Occipital lobe (tissue), 2 donors: ENCODE measurements around the gene GAP43. TPM values are rescaled to one million over a fixed set of nuclear protein-coding genes. Genes with fewer than 3 reads are reported as not detected.

ENCODE experiments used
- DNase-seq: peaks from one replicate; lab custom pipeline; 2025; lab: John Stamatoyannopoulos, UW
- total RNA-seq: library from RNA; depleted of rRNA; stranded (reverse); fragments of >200 nt; gene quantifications from one replicate; pipeline ENCODE4 v1.2.3, GENCODE V29; 2014

The GAP43 gene
- total RNA-seq, 1 donor from 2014 or later, result 148 TPM

DNA sequence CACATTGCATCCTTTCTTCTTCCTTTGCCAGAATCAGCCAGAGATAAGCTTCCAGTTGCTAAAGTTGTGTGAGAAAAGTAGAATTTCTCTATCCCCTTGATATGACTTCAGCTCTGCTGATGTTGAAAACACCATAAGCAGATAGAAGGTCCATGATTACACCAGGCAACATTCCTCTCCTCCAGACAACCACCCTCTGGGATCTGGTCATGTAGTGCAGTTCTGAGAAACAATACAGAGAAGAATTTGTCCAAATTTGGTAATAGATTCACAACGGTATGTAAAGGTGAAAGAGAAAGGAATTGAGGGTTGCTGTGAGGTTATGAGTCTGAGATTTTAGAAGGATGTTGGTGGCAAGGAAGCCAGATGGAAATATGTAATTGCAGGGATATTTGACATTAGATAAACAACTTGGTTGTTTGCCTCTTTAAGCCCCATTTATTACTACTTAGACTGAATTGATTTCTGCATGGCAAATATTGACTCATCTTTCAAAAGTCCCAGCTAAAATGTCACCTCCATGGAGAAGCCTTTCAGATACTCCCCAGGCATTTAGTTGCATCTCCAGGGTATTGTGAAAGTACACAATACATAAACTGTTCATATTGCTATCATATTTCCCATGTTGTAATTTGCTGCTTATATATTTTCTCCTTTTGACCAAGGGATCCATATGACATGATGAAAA lies 134.9 kb downstream of the GAP43 start:
- no peak for DNase-seq

DNA sequence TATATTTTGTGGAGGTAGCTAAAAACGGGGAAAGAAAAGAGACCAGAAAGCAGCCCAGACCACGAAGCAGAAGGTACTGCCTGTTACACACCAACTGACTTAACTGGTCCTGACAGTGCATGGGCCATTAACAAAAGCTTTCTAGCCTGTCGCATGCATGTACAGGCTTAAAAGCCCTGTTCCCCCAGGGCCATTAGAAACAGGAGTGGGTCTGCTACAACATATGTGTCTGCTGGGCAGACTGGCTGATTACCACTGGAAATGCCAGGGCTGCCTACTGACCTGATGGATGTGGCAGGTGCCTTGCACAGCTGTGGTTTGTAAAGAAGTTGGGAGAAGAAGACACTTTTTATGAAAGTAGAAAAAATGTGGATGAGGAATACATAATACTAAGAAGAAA lies 137.4 kb downstream of the GAP43 start:
- DNase-seq, result no peak

DNA sequence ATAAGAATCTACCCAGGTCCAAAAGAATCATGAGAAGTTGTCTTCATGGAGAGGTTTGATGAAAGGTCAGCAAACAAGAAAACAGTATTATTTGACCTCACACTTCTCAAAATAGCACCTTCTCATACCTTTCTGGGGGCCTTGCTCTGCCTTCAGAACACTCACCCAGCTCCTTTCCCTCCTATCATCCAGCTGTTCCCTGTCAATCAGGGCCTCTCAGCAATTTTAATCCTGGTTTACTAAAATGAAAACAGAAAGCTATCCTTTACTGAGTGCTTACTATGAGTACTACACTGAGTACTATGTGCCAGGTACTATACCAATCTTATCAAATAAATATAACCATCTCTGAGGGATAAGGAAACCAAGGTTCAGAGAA lies 138.6 kb downstream of the GAP43 start:
- DNase-seq, result no peak

DNA sequence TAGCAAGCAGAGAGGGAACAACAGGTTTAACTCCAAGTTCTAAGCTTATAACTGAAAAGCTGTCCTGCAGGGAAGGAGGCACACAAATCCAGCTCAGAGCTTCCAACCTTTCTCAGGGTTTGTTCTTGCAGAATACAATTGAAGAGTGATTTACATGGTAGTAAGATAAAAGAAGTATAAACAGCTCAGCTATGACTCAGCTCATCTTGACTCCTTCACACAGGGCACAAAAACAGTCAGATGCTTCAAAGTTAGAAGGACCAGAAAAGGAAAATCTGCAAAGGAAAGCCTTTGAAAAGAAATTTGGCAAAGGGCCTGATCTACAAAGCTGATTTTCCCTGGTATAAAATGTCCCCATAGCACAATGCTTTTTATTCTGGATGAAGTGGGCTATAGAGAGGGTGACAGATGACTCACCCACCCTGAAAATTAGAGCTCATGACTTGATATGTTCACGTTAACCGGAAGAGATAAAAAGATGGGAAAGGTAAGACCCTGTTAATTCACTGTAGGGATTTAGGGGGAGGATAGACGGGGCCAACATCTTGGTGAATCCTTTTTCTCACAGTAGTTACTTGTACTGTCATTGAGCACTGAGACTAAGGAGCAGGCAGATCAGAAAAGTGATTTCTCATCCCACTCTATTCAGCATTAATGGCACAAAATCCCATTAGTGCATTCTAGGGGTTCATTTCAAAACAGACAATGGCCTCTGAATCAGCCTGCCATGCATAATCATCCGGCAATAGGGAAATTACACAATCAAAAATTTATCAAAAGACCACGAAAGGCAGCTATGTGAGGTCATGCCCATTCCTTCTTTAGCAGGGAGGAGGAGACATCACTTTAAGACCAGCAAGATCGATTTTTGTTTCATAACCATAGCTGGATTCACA lies 143.5 kb downstream of the GAP43 start:
- DNase-seq, result no peak

DNA sequence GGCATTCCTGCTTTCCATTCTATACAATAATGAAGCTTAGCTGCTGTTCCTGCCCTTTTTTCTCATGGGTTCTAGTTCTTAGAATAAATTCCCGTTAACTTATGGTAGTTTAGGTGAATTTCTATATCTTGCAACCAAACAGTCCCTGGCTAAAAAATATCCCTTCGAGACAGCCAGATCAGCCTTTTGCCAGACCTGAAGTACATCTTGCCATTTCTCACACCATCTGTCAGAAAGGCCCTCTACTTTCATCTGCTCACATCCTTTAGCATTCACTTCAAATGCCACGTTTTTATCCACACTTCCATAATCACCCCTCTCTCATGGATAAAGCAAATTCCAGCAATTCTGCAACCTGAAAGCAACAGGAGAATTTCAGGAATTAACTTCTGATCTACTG lies 145.4 kb downstream of the GAP43 start:
- no peak for DNase-seq
